GM19025 (cell line): ENCODE data around the gene SLFN5.
"Not testable (repeated sequence)": the region's sequence is repeated elsewhere in the genome, so short reads cannot be mapped to it uniquely, and the experiment has no call there.

Source experiments
- ATAC-seq: cut with Tn5 transposase; IDR thresholded peaks from one replicate; pipeline ENCODE4 v1.9.1; 2021; ENCODE audit warnings: mild to moderate bottlenecking, low read depth, moderate library complexity; ENCODE audit not compliant: unreplicated experiment

SLFN5 gene

DNA sequence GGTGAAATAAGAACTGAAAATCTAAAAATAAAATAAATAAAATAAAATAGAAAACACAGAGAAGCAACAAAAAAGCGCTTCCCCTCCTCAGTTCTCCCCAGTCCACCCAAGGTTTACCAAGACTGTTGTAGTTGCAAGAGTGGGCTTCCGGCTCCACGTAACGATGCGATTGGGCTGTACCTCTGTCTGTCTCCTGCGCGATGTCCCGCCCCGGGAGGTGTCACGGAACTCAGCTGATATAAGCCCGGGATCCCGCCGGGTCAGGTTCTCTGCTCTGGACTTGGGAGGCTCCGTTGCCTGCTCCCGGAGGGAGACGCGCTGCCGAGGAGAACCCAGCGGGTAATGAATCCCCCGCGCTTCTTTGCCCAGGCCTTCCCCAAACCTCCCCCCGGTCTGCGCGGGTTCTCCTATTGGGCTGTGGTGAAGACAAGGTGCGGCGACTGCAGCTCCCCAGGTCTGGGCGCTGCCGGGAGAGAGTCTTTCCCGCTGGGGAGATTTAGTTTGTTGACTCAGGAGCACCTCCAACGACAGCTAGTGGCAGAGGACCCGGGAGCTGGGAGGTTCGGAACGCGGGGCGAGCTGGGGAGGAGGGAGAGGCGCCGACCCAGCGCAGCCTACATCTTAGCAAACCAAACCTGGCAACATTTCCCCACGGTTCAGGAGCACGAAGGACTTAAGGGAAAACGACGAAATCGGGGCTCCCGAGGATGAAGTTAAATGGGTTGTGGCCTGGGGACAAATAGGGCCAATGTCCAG, at the start of gene SLFN5:
TSS of gene SLFN5 (plus strand) at position 268 of the 756 bp plus-strand sequence. CDS start 15,619 bp downstream, outside the sequence.
- ATAC-seq = peak; percentile 60

DNA sequence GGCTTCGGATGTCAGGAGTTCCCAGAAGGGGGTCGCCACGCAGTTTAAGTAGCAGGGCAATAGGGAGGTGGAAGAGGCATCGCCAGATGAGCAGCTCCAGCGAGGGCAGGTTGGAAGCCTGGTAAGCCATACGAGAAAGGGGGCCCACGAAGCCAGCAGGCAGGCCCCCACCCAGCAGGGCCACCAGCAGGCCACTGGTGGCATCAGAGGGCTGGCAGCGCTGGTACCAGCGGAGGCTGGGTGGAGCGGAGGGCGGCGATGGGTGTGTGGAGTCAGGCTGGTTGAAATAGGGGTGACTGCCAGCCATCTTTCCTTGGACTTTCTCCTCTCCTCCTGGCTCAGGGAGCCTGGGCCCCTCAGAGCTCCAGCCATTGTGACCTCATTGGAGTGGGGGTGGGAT, 48.9 kb upstream of the SLFN5 start, which contains the start of gene SLC35G3:
TSS of gene SLC35G3 (minus strand) at position 393 of the 400 bp plus-strand sequence. CDS start at position 307, 86 bp downstream.
- not testable (repeated sequence) for ATAC-seq

DNA sequence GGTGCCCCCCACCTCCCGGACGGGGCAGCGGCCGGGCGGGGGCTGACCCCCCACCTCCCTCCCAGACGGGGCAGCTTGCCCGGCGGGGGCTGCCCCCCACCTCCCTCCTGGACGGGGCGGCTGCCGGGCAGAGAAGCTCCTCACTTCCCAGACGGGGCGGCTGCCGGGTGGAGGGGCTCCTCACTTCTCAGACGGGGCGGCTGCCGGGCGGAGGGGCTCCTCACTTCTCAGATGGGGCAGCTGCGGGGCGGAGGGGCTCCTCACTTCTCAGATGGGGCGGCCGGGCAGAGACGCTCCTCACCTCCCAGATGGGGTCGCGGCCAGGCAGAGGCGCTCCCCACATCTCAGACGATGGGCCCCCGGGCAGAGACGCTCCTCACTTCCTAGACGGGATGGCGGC, 47.8 kb upstream of the SLFN5 start:
- ATAC-seq = not testable (repeated sequence)

DNA sequence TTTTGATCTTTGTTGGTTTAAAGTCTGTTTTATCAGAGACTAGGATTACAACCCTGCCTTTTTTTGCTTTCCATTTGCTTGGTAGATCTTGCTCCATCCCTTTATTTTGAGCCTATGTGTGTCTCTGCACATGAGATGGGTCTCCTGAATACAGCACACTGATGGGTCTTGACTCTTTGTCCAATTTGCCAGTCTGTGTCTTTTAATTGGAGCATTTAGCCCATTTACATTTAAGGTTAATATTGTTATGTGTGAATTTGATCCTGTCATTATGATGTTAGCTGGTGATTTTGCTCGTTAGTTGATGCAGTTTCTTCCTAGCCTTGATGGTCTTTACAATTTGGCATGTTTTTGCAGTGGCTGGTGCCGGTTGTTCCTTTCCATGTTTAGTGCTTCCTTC, 40.3 kb upstream of the SLFN5 start:
- ATAC-seq = not testable (repeated sequence)

DNA sequence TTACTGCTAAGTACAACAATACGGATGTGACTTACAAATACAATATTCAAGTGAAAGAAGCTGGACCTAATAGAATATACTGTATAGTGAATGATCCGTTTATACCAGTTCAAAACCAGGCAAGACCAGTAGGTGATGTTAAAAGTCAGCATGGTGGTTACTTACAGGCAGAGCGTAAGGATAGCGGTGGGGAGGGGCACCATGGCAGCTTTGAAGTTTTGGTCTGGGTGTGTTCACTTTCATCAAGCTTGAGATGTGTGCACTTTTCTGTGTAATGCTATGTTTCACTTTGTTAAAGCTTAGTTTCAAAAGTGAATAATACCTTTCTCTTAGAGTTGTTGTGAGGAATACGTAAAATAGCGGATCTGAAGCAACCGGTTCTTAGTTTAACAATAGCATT, 32.1 kb upstream of the SLFN5 start:
- ATAC-seq = no peak

DNA sequence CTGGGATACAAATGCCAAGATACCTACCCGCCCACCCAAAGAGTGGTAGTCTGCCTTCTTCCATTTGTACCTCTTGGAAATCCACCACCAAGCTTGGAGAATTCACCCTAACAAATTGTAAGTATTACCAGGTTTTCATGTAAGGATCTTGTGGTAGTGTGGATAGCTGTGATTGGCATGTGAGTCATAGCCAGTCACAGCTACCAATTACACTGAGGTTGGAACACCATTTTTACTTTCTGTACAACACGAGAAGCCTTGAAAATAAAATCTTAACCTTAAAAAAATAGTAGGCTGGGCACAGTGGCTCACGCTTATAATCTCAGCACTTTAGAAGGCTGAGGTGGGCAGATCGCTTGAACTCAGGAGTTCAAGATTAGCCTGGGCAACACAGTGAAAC, 30.2 kb upstream of the SLFN5 start:
- no peak for ATAC-seq

DNA sequence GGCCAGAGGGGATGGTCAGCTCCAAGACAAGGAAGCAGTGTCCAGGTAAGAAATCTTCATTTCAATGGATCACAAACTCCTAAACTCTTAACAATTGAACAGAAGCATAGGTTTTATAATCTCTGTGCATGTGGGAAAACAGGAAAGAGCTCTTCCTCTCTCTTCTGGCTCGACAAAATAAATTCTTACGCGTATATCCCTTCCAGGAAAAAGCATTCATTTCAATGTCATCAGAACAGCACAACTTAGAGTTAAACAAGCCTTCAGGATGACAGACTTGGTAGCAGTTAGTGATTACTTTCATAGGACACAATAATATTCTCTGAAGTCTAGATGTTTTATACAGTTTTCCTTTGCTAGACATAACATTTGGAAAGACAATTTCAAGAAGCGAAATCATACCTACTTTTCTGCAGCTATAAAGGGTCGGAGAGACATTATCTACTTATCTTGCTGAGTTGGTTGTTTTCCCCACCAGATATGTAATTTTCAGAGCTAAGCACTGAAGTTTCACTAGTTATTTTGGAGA, 29.4 kb upstream of the SLFN5 start:
- no peak for ATAC-seq

DNA sequence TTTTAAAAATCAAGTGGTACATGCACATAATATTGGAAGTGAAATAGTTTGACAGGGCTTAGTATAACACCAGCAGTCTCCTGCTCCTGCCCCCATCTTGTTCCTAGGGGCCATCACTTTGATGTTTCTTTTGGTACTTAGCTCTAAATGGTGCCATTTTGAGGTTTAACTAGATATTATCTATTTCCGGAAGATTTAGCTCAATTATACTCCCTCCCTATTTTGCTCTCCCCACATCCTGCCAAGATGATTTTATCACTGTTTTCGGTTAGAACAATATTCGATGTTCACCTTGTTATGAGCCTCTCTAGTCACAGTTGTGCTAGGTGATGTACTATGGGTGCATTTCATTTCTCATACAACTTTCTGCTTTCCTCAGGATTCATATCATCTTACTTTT, 28.7 kb upstream of the SLFN5 start:
- no peak for ATAC-seq

DNA sequence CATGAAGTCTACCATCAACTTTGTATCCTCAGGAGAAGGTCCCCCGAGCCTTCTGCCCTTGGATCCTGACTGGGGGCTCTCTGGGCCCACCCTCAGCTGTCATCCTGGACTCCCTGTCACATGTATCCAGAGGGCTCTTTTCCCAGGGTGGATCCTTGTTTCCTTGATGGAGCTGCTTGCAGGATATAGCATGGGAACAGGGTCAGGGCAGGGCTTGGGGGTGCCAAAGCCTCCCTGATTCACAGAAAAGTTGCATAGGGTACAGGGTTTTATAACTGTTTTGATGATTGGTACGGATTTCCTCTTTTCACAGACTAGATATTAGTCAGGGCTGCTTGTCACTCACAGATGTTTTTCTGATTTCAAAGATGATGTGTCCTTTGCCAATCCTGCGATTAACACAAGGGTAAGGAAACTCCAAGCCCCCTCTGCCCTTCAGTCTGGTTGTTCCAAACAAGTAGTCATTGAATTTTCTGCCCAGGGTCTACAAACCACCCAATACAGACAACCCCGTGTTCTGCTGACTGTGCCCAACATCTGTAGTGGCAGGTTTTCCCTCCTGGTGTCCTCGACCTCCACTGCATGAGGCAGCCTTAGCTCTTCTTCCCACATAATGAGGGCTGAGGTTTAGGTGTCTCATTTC, 28.1 kb upstream of the SLFN5 start:
- ATAC-seq = no peak

DNA sequence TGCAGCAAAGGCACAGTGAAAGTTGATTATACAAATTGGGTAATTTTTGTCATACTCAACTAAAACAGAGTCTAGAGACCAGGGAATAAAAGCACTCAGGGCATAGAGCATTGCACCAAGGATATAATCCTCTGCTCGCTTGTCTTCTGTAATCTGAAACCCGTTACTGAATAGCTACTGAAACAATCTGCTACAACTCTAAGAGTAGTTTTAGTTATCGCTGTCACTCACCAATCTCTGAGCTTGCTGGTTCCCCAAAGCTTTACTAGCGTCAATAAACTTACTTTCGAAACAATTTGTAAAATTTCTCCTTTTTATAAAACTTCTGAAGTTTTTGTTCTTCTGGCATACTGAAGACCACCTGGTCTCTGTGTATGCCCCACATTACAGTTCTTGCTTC, 25.8 kb upstream of the SLFN5 start:
- ATAC-seq = no peak

DNA sequence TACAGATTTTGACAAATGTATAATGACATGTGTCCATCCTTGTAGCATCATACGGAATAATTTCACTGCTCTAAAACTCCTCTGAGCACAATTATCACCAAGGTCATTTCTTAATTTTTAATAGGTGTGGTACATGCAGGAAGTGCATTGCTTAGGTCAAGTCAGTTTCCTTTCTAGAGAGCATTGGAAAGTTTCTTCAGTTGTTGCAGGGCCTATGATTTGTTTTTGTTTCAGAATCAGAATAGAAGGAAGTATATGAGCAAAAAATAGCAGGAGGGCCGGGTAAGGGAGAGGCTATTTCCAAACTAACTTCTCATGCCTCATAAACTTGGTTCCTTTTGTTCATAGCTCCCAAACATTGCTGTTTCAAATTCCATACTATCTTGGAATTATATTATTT, 24.0 kb upstream of the SLFN5 start:
- ATAC-seq = no peak

DNA sequence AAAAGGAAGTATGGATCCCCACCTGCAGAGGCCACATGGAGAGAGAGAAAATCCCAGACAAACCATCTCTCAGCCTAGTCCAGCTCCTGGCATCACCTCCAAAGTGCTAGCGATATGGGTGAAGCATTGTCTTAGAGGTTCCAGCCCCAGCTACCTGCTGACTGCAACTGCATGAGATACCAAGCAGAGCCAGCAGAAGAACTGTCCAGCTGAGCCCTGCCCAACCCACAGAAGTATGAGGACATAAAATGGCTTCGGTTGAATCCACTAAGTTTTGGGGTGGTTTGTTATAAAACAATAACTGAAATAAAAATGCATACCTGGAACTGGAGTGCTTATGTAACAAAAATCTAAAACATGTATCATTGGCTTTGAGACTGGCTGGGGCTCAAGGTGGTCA, 20.4 kb upstream of the SLFN5 start:
- no peak for ATAC-seq

DNA sequence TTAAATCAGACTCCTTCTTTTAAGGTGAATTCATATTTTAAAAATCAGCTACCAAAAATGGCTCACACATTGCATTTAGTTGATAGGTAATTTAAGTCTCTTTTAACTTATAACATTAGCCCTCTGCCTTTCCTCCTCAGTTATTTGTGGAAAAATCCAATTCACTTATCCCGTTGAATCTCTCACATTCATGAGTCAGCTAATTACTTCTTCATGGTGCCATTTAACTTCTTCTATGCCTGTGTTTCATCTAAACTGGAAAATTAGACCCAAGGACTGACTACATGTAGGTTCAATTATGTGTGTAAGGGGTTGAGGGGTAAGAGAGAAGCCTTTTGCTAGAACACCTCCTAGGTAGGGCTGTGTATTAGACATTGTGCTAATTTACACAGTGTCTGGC, 18.4 kb upstream of the SLFN5 start:
- no peak for ATAC-seq

DNA sequence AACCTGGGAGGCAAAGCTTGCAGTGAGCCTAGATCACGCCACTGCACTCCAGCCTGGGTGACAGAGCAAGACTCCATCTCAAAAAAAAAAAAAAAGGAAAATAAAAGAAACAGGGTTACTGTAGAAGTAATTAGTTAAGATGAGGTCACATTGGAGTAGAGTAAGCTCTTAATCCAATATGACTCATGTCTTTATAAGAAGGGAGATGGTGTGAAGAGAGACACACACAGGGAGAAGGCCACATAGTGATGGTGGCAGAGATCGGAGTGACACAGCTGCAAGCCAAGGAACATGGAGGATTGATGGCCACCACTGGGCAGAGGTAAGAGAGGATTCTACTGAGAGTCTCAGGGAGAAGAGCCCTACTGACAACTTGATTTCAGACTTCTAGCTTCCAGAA, 15.3 kb upstream of the SLFN5 start:
- ATAC-seq = no peak

DNA sequence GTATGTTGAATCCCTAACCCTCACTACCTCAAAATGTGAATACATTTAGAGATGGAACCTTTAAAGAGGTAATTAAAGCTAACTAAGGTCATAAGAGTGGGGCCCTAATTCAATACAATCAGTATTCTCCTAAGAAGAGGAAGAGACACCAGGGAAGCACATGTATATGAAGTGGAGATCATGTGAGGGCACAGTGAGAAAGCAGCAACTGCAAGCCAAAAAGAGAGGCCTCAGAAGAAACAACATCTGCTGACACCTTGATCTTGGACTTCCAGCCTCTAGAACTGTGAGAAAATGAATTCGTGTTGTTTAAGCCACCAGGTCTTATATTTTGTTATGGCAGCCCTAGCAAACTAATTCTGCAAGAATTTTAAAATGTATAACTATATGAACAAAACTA, 13.2 kb upstream of the SLFN5 start:
- no peak for ATAC-seq

DNA sequence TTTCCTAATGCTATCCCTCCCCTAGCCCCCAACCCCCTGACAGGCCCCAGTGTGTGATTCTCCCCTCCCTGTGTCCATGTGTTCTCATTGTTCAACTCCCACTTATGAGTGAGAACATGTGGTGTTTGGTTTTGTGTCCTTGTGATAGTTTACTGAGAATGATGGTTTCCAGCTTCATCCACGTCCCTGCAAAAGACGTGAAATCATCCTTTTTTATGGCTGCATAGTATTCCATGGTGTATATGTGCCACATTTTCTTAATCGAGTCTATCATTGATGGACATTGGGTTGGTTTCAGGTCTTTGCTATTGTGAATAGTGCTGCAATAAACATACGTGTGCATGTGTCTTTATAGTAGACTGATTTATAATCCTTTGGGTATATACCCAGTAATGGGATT, 8.6 kb upstream of the SLFN5 start:
- not testable (repeated sequence) for ATAC-seq

DNA sequence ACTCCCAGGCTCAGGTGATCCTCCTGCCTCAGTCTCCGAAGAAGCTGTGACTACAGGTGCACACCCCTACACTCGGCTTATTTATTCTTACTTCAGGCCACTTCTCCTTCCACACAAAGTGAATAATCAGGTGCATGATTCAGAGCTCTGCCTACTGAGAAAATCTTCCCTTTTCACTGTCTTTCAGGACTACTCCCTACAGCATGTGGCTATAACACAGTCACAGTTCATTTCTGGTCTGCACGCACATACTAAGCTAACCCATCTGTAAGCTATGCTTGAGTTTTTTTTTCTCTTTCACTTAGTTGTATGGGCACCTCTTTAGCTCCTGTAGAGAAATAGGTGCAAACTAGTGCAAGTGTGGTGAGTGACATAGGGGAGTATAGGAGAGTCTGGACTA, 7.6 kb upstream of the SLFN5 start:
- no peak for ATAC-seq

DNA sequence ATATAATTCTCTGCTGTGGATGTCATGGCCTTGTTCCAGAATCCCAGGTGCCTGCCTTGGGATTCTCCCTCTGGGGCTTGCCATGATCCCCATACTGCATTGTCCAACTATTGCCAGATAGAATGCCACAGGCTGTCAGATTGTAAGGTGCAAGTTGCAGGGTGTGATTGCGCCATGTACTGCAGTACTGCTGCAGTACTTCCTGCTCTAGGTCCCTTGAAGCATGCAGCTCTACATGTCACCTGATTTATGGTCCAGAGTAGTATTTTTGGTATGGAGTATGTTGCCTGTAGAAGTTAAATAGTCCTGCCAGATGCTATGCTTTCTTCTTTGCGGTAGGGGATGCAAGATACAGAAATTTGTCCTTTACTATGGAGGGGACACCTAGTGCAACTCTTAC, 7.0 kb upstream of the SLFN5 start:
- ATAC-seq = no peak

DNA sequence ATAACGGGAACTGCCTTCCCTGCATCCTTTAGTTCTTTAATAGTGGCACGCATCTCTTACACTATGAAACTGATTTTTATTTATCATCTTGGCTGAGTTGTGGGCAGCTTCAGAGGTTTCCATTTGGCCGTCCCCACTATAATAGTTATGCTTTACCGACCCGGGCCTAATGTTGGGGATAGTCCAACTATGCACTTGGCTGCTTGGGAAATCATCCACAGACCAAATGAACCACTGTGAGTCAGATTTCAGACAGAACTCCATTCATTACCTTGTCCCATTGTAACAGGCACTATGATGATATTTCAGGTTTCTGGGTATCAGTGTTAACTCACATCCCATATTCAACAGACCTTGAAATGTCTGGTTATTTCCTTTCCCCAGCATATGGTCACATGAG, 6.1 kb upstream of the SLFN5 start:
- ATAC-seq = no peak

DNA sequence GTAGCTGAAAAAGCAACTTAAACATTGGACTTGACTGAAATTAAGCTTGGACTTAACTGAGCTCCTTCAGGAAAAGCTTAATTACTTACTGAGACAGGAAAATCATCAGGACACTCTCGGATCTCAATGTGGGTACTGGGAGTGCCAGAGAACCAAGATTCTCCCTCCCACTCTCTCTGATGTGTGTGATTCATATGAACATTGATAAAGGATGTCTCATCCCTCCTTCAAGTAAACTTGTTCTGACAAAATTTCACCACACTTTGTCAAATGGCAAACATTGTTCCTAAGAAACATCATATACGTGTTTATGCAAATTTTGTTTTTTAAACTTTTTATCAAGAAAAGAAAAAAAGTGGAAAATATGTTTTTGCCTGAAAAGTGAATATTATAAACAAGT, 4.1 kb upstream of the SLFN5 start:
- no peak for ATAC-seq

DNA sequence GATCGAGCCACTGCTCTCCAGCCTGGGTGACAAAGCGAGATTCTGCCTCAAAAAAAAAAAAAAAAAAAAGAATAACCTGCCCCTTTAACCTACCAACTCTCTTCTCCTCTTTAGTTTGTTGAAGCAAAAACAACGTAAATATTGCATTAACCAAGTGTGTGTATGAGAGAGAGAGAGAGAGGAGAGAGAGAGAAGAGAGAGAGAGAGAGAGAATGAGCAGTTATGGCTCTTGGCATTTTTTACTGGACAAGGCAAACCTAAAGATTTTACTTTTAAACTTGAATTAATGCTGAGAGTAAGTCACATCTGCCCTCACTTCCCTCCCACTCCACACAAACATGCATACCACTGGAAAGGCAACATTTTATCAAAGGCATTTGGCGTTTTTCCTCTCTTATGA, 3.0 kb upstream of the SLFN5 start:
- ATAC-seq = no peak

DNA sequence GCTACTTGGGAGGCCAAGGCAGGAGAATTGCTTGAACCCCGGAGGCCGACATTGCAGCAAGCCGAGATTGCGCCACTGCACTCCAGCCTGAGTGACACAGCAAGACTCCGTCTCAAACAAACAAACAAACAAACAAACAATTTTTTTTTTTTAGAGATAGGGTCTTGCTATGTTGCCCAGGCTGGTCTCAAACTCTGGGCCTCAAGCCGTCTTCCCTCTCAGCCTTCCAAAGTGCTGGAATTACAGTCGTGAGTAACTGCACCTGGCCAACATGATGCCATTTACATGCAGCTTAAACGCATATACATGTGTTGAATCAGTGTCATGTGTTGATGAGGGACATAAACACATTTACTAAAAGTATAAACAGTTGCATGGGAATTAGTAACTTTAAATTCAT, 2.0 kb upstream of the SLFN5 start:
- no peak for ATAC-seq
